ENCODE data around the gene PHF21A.

- TF ChIP-seq CTCF (IDR thresholded peaks at IDR 0.05; ENCODE audit: borderline replicate concordance, extremely low read depth, low read length, poor library complexity, severe bottlenecking) = no peak
- no peak for TF ChIP-seq EZH2 (IDR thresholded peaks at IDR 0.05; ENCODE audit: borderline replicate concordance, low read depth, low read length, severe bottlenecking)
These were observed 109.1 kb downstream of the PHF21A start for GRCh38 chr11:46012185-46012584.

Data from DND-41 (cell line).